Activated naive CD8-positive, alpha-beta T cell treated with anti-CD3 and anti-CD28 coated beads, Interleukin-2, amount 10 ng/mL, durations not matched to agents 7 days and 5 days (primary cell): ENCODE measurements around the gene PLCL1. TPM values are rescaled to one million over a fixed set of nuclear protein-coding genes. Genes with fewer than 3 reads are reported as not detected.
"Not testable (repeated sequence)": the region's sequence is repeated elsewhere in the genome, so short reads cannot be mapped to it uniquely, and the experiment has no call there.

Experiments used
- ATAC-seq: fragments of 150-1000 bp; cut with Tn5 transposase; one replicate; pipeline ENCODE4 v1.10.0; 2021; ENCODE audit warnings: low read depth, moderate library complexity
- POLR2A ChIA-PET: fragments of 350-600 bp; sonication (Branson Sonifier 250); formaldehyde crosslinking; loops from one replicate; lab custom pipeline; 2021; ENCODE audit warnings: antibody characterized with exemption; lab: Charles Lee
- DNase-seq: peaks from one replicate; pipeline ENCODE4 v3.0.0; 2021
- H3K27ac Mint-ChIP-seq: one replicate; pipeline ENCODE4 v1.8.0; 2022; ENCODE audit warnings: mild to moderate bottlenecking, mixed read lengths
- H3K27me3 Mint-ChIP-seq: one replicate; pipeline ENCODE4 v1.8.0; 2022; ENCODE audit warnings: mild to moderate bottlenecking, moderate library complexity, mixed read lengths
- H3K36me3 Mint-ChIP-seq: one replicate; pipeline ENCODE4 v1.8.0; 2021; ENCODE audit warnings: mild to moderate bottlenecking, mixed read lengths
- H3K4me1 Mint-ChIP-seq: one replicate; pipeline ENCODE4 v1.8.0; 2021; ENCODE audit warnings: mixed read lengths
- H3K4me3 Mint-ChIP-seq: one replicate; pipeline ENCODE4 v1.8.0; 2022; ENCODE audit warnings: mild to moderate bottlenecking, moderate library complexity, mixed read lengths
- H3K9me3 Mint-ChIP-seq: one replicate; pipeline ENCODE4 v1.8.0; 2021; ENCODE audit warnings: mixed read lengths
- total RNA-seq, 2 experiments: library from RNA; stranded (reverse); gene quantifications; one replicate each; pipeline ENCODE4 v1.2.3, GENCODE V29; 2021

PLCL1 gene
- total RNA-seq, 2 experiments from 2014 or later: 1.2 to 1.3 TPM

DNA sequence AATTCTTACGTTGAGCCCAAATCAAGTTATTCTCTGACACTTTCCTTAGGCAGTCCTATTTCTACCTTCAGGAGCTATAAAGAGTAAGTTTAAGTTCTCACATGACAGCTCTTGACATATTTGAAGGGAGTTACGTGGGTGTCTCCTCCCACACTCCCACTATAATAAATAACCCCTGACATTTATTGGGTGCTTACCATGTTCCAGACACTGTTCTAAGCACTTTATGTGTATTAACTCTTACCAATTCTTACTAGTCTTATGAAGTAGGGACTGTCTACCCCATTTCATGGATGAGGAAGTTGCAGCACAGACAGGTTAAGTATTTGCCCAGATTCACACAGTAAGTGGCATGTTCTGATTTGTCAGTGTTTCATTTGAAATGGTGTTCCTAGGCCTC lies 17.9 kb downstream of the PLCL1 start:
- ATAC-seq (no peak), DNase-seq (no peak)
- Mint-ChIP-seq H3K4me1 (no peaks in the 10 kb centered on the region), H3K9me3 (no peaks in the 10 kb centered on the region), H3K27me3 (no peaks in the 10 kb centered on the region), H3K36me3 (no peaks in the 10 kb centered on the region), H3K27ac (no peak overlapping the region), H3K4me3 (no peak overlapping the region)
- POLR2A ChIA-PET: no interaction called here

- DNase-seq (no peak), ATAC-seq (no peak)
- Mint-ChIP-seq H3K9me3 (peaks cover 3% of the 10 kb centered on the region), H3K4me1 (no peaks in the 10 kb centered on the region), H3K27ac (no peak overlapping the region), H3K4me3 (no peak overlapping the region), H3K36me3 (no peaks in the 10 kb centered on the region), H3K27me3 (no peaks in the 10 kb centered on the region)
- POLR2A ChIA-PET: no interaction called here
Observed at GRCh38 chr2:197827618-197828017, 23.2 kb downstream of the PLCL1 start.

DNA sequence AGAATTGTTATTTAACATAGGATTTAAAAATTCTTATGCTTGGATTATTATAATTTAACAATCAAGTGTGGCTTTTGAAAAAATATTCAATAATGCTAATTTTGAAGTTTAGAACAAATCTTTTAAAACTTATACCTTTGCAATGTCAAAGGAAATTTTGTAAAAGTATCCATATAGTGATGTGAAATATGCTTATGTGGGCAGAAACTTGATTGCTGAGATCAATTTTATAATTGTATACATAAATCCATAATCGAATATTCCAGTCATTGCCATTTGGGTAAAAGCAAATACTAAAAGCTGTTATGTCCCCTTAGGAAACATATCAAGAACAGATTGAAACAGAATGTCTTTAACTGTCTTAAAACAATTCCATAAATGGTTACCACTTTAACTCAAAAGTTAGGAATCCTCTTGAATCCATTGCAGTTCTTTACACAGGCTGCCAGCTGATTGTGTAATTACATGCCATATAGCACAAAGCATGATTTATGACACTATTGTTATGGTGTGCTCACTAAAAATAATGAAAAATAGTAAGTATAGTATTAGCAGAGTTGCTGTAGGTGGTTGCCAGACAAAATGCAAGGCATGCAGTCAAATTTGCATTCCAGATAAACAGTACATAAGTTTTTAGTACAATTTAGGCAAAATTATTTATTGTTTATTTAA lies 24.2 kb downstream of the PLCL1 start:
- POLR2A ChIA-PET: no interaction called here
- Mint-ChIP-seq H3K27me3 (no peaks in the 10 kb centered on the region), H3K9me3 (peaks cover 3% of the 10 kb centered on the region), H3K4me3 (no peak overlapping the region), H3K36me3 (no peaks in the 10 kb centered on the region), H3K27ac (no peak overlapping the region), H3K4me1 (no peaks in the 10 kb centered on the region)
- ATAC-seq (no peak), DNase-seq (no peak)

GRCh38 chr2:197834771-197835170 lies 30.4 kb downstream of the PLCL1 start:
- peaks cover 13% of the 10 kb centered on the region for H3K4me1 Mint-ChIP-seq
- H3K4me3 Mint-ChIP-seq, H3K36me3 Mint-ChIP-seq, H3K27ac Mint-ChIP-seq, H3K9me3 Mint-ChIP-seq, H3K27me3 Mint-ChIP-seq, ATAC-seq, POLR2A ChIA-PET, DNase-seq: not testable (repeated sequence)

- Mint-ChIP-seq H3K27me3 (no peaks in the 10 kb centered on the region), H3K9me3 (peaks cover 9% of the 10 kb centered on the region), H3K4me3 (no peak overlapping the region), H3K36me3 (no peaks in the 10 kb centered on the region), H3K4me1 (peaks cover 13% of the 10 kb centered on the region), H3K27ac (no peak overlapping the region)
- POLR2A ChIA-PET: no interaction called here
- DNase-seq (no peak), ATAC-seq (no peak)
Observed at GRCh38 chr2:197835293-197835692, 30.9 kb downstream of the PLCL1 start.

- ATAC-seq (peak; percentile 95), DNase-seq (no peak)
- no peaks in the 10 kb centered on the region for H3K36me3 Mint-ChIP-seq
- no peaks in the 10 kb centered on the region for H3K27me3 Mint-ChIP-seq
- peak overlapping the region; percentile 76 for H3K4me3 Mint-ChIP-seq
- H3K27ac Mint-ChIP-seq: peak overlapping the region; percentile 74
- POLR2A ChIA-PET: interaction anchor here (0.5 to 1.4 kb wide), 4 partner anchors 31 to 465 kb away, joined by 3 to 4 read pairs (median 4); partner anchors contain the start of gene PLCL1
- H3K4me1 Mint-ChIP-seq: peaks cover 15% of the 10 kb centered on the region
- peaks cover 6% of the 10 kb centered on the region for H3K9me3 Mint-ChIP-seq
Observed at GRCh38 chr2:197838036-197838435, 33.6 kb downstream of the PLCL1 start.

GRCh38 chr2:197838579-197838978 lies 34.2 kb downstream of the PLCL1 start:
- POLR2A ChIA-PET: interaction anchor here (0.6 to 1.4 kb wide), 3 partner anchors 31 to 65 kb away, joined by 3 to 4 read pairs (median 4); partner anchors contain the start of gene PLCL1
- DNase-seq (no peak), ATAC-seq (no peak)
- H3K27ac Mint-ChIP-seq: peak overlapping the region; percentile 74
- H3K36me3 Mint-ChIP-seq: no peaks in the 10 kb centered on the region
- peaks cover 15% of the 10 kb centered on the region for H3K4me1 Mint-ChIP-seq
- H3K9me3 Mint-ChIP-seq: peaks cover 6% of the 10 kb centered on the region
- no peaks in the 10 kb centered on the region for H3K27me3 Mint-ChIP-seq
- peak overlapping the region; percentile 76 for H3K4me3 Mint-ChIP-seq

DNA sequence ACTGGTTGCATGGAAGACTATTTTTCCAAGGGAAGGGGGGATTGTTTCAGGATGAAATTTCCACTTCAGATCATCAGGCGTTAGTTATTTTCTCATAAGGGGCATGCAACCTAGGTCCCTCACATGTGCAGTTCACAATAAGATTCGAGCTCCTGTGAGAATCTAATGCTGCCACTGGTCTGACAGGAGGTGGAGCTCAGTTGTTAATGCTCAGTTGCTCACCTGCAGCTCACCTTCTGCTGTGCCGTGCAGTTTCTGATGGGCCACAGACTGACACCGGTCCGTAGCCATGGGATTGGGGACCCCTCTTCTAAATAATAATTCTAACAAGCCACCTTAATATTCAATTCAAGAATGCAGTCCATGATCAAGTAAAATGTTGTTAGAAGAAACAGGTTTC lies 34.9 kb downstream of the PLCL1 start:
- POLR2A ChIA-PET: interaction anchor here (0.6 kb wide), 1 partner anchor 64 kb away, joined by 3 read pairs; no protein-coding TSS in a partner anchor
- no peak overlapping the region for H3K4me3 Mint-ChIP-seq
- H3K27ac Mint-ChIP-seq: no peak overlapping the region
- peaks cover 3% of the 10 kb centered on the region for H3K9me3 Mint-ChIP-seq
- DNase-seq (no peak), ATAC-seq (no peak)
- H3K27me3 Mint-ChIP-seq: no peaks in the 10 kb centered on the region
- peaks cover 15% of the 10 kb centered on the region for H3K4me1 Mint-ChIP-seq
- H3K36me3 Mint-ChIP-seq: no peaks in the 10 kb centered on the region

GRCh38 chr2:197839856-197840255 lies 35.5 kb downstream of the PLCL1 start:
- no peak overlapping the region for H3K27ac Mint-ChIP-seq
- H3K9me3 Mint-ChIP-seq: no peaks in the 10 kb centered on the region
- DNase-seq (no peak), ATAC-seq (no peak)
- H3K36me3 Mint-ChIP-seq: no peaks in the 10 kb centered on the region
- peaks cover 15% of the 10 kb centered on the region for H3K4me1 Mint-ChIP-seq
- H3K27me3 Mint-ChIP-seq: no peaks in the 10 kb centered on the region
- no peak overlapping the region for H3K4me3 Mint-ChIP-seq
- POLR2A ChIA-PET: no interaction called here

DNA sequence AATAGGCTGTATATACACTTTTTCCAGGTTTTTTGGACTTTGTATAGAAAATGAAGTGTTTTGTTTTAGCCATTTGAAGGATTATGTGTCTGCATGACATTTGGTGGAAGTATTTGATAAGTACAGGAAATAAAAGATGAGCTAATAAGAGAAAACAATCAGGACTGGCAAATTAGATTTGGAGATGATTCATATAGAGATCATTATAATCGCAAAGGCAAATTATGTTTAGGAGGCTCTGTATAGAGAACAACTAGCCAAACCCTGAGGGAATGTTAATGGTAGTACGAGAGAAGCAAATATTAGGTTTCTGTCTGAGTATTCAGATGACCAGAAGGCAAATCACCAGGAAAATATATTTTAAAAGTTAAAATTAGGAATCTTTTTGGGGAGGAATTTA lies 41.7 kb downstream of the PLCL1 start:
- Mint-ChIP-seq H3K36me3 (no peaks in the 10 kb centered on the region), H3K9me3 (no peaks in the 10 kb centered on the region), H3K27me3 (no peaks in the 10 kb centered on the region), H3K27ac (no peak overlapping the region), H3K4me3 (no peak overlapping the region), H3K4me1 (peaks cover 5% of the 10 kb centered on the region)
- no peak for ATAC-seq
- POLR2A ChIA-PET: no interaction called here
- no peak for DNase-seq

- DNase-seq: no peak
- POLR2A ChIA-PET: no interaction called here
- Mint-ChIP-seq H3K36me3 (no peaks in the 10 kb centered on the region), H3K4me1 (peaks cover 5% of the 10 kb centered on the region), H3K27ac (no peak overlapping the region), H3K27me3 (no peaks in the 10 kb centered on the region), H3K9me3 (no peaks in the 10 kb centered on the region), H3K4me3 (no peak overlapping the region)
- no peak for ATAC-seq
Observed at GRCh38 chr2:197846777-197847176, 42.4 kb downstream of the PLCL1 start.

- POLR2A ChIA-PET: no interaction called here
- no peaks in the 10 kb centered on the region for H3K27me3 Mint-ChIP-seq
- ATAC-seq (peak; percentile 78), DNase-seq (no peak)
- peaks cover 3% of the 10 kb centered on the region for H3K4me1 Mint-ChIP-seq
- no peaks in the 10 kb centered on the region for H3K36me3 Mint-ChIP-seq
- no peak overlapping the region for H3K27ac Mint-ChIP-seq
- no peaks in the 10 kb centered on the region for H3K9me3 Mint-ChIP-seq
- no peak overlapping the region for H3K4me3 Mint-ChIP-seq
Observed at GRCh38 chr2:197847651-197848401, 43.4 kb downstream of the PLCL1 start.

- Mint-ChIP-seq H3K4me3 (no peak overlapping the region), H3K36me3 (no peaks in the 10 kb centered on the region), H3K27me3 (no peaks in the 10 kb centered on the region), H3K4me1 (peaks cover 3% of the 10 kb centered on the region), H3K27ac (no peak overlapping the region), H3K9me3 (no peaks in the 10 kb centered on the region)
- ATAC-seq (no peak), DNase-seq (no peak)
- POLR2A ChIA-PET: no interaction called here
Observed at GRCh38 chr2:197848602-197849001, 44.2 kb downstream of the PLCL1 start.
